OCI-LY3 (cell line): Measurements from ENCODE around the gene MAP6.

Source experiments
- EZH2phosphoT487 ChIP-seq: fragments of 200-600 bp; shearing (Covaris generic); IDR thresholded peaks from 2 replicates; pipeline ENCODE4 v1.6.1; 2018; ENCODE audit warnings: antibody characterized with exemption, mixed run types, low read depth
- TF ChIP-seq, protein P1 (sequence below): fragments of 200-600, 300-600 bp; sonication (generic); IDR thresholded peaks from 2 replicates; pipeline ENCODE4 v1.5.1; 2014; ENCODE audit warnings: antibody characterized with exemption, low read length, low read depth

- no peak for TF ChIP-seq EZH2phosphoT487
- TF ChIP-seq, protein P1, sequence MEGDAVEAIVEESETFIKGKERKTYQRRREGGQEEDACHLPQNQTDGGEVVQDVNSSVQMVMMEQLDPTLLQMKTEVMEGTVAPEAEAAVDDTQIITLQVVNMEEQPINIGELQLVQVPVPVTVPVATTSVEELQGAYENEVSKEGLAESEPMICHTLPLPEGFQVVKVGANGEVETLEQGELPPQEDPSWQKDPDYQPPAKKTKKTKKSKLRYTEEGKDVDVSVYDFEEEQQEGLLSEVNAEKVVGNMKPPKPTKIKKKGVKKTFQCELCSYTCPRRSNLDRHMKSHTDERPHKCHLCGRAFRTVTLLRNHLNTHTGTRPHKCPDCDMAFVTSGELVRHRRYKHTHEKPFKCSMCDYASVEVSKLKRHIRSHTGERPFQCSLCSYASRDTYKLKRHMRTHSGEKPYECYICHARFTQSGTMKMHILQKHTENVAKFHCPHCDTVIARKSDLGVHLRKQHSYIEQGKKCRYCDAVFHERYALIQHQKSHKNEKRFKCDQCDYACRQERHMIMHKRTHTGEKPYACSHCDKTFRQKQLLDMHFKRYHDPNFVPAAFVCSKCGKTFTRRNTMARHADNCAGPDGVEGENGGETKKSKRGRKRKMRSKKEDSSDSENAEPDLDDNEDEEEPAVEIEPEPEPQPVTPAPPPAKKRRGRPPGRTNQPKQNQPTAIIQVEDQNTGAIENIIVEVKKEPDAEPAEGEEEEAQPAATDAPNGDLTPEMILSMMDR = no peak
Measured at GRCh38 chr11:75700940-75701339, 32.1 kb upstream of the MAP6 start.
